GM12878 (cell line): ENCODE measurements around the gene GRHL1. TPM values are rescaled to one million over a fixed set of nuclear protein-coding genes. Genes with fewer than 3 reads are reported as not detected.

Source experiments
- ATAC-seq: fragments of 200-7000 bp; cut with Tn5 transposase; 3 replicates; pipeline ENCODE4 v1.9.1; 2020; ENCODE audit warnings: mild to moderate bottlenecking, moderate library complexity
- BruUV-seq: library from RNA; stranded (reverse); fragments of 400-500 nt; replicated peaks from 2 replicates; lab custom pipeline; 2021; lab: Mats Ljungman, UMichigan
- CTCF ChIA-PET: fragments of 300-600 bp; sonication (Branson Sonifier 250); formaldehyde crosslinking; extraction: SDS; loops from one replicate; lab custom pipeline; 2021; ENCODE audit warnings: inconsistent platforms; lab: Yijun Ruan, JAX
- POLR2A ChIA-PET: fragments of 350-600 bp; formaldehyde crosslinking; extraction: SDS; loops from one replicate; lab custom pipeline; 2021; ENCODE audit warnings: inconsistent platforms; lab: Charles Lee
- RAD21 ChIA-PET: fragments of 300-600 bp; sonication (Branson Sonifier 250); formaldehyde crosslinking; loops from one replicate; lab custom pipeline; 2023; ENCODE audit warnings: antibody characterized with exemption; ENCODE audit not compliant: unreplicated experiment; lab: Charles Lee
- SMC1A ChIA-PET: fragments of 300-600 bp; sonication (Branson Sonifier 250); formaldehyde crosslinking; loops from one replicate; lab custom pipeline; 2023; ENCODE audit not compliant: unreplicated experiment, uncharacterized antibody; lab: Charles Lee
- DNase-seq: peaks from one replicate; pipeline ENCODE4 v3.0.0-alpha.2; 2011; ENCODE audit warnings: low read depth, low spot score
- FAIRE-seq: peaks from 3 replicates; lab custom pipeline; 2011; peaks lifted over from hg19 to GRCh38; lab: Jason Lieb, UNC
- H2AFZ ChIP-seq: 2 replicates; pipeline ENCODE4 v1.6.0; 2011; ENCODE audit warnings: low read depth, low read length, control low read depth; ENCODE audit not compliant: control insufficient read depth
- H3K27ac ChIP-seq: 2 replicates; pipeline ENCODE4 v1.5.1; 2011; ENCODE audit warnings: control low read depth; ENCODE audit not compliant: control insufficient read depth, insufficient read depth
- H3K27me3 ChIP-seq, 2 experiments: replicated peaks in 1 of 2; 2 replicates each; pipeline versions ENCODE4 v1.6.0 to v1.6.1; 2011; ENCODE audit warnings: low read length in 1 of 2; ENCODE audit not compliant: control insufficient read depth in 2 of 2, insufficient read depth in 2 of 2
- H3K36me3 ChIP-seq, 2 experiments: 2 replicates each; pipeline ENCODE4 v1.5.1; 2011; ENCODE audit warnings: low read length in 1 of 2; ENCODE audit not compliant: control insufficient read depth in 2 of 2, insufficient read depth in 2 of 2
- H3K4me1 ChIP-seq: 2 replicates; pipeline ENCODE4 v1.6.1; 2011; ENCODE audit warnings: mild to moderate bottlenecking, low read length, moderate library complexity, mixed read lengths; ENCODE audit not compliant: control insufficient read depth, insufficient read depth
- H3K4me2 ChIP-seq: 2 replicates; pipeline ENCODE4 v1.6.0; 2011; ENCODE audit warnings: control low read depth; ENCODE audit not compliant: control insufficient read depth, insufficient read depth
- H3K4me3 ChIP-seq: fragments of 200-600 bp; sonication (generic); 2 replicates; pipeline ENCODE4 v1.5.1; 2016
- H3K79me2 ChIP-seq: 2 replicates; pipeline ENCODE4 v1.6.0; 2011; ENCODE audit warnings: low read length; ENCODE audit not compliant: control insufficient read depth, insufficient read depth
- H3K9ac ChIP-seq: 2 replicates; pipeline ENCODE4 v1.8.0; 2011; ENCODE audit warnings: low read length, control low read depth, mixed read lengths; ENCODE audit not compliant: control insufficient read depth, insufficient read depth
- H3K9me3 ChIP-seq: replicated peaks from 3 replicates; pipeline ENCODE4 v1.5.1; 2011; ENCODE audit warnings: mild to moderate bottlenecking, low read length; ENCODE audit not compliant: control insufficient read depth, insufficient read depth
- H4K20me1 ChIP-seq: 2 replicates; pipeline ENCODE4 v1.6.0; 2011; ENCODE audit not compliant: control insufficient read depth, insufficient read depth
- BRCA1 ChIP-seq: IDR thresholded peaks from 2 replicates; pipeline ENCODE4 v1.6.1; 2011; ENCODE audit warnings: low read depth, low read length, improper control_type of control experiment
- PBX3 ChIP-seq: IDR thresholded peaks from 2 replicates; pipeline ENCODE4 v1.6.1; 2011; ENCODE audit warnings: mild to moderate bottlenecking, low read depth, low read length, moderate library complexity; ENCODE audit not compliant: insufficient replicate concordance
- STAT1 ChIP-seq: fragments of 450-650 bp; conservative IDR thresholded peaks from 2 replicates; pipeline ENCODE4 v1.6.1; 2014; ENCODE audit warnings: antibody characterized with exemption, mild to moderate bottlenecking
- TCF3 ChIP-seq: IDR thresholded peaks from 2 replicates; pipeline ENCODE4 v1.6.1; 2012; ENCODE audit warnings: low read depth, mild to moderate bottlenecking, low read length, borderline replicate concordance; ENCODE audit not compliant: insufficient read depth
- WGBS: methylation state at CpG from one replicate; pipeline ENCODE4 v1.1.6; 2016; ENCODE audit warnings: low lambda C conversion rate; ENCODE audit not compliant: insufficient replicate concordance, insufficient coverage; ENCODE audit errors: missing lambda C conversion rate; 5-methylcytosine and 5-hydroxymethylcytosine counted together
- in situ Hi-C: fragments of 300-500 bp; cut with MboI; formaldehyde crosslinking; loops from 9 replicates; pipeline ENCODE4 v1.14.3; 2018; ENCODE audit warnings: mixed read lengths
- intact Hi-C: fragments of 100-400 bp; cut with micrococcal nuclease; formaldehyde crosslinking; loops from one replicate; pipeline ENCODE4 v1.14.2; 2022; ENCODE audit not compliant: unreplicated experiment
- polyA plus RNA-seq, 11 experiments: library from polyadenylated mRNA; depleted of rRNA in 4 of 11; unstranded in 6 of 11; stranded (reverse) in 5 of 11; fragments of >200 nt; fragmentation: Nextera tagmentation in 4 of 11; fragmentation: Illumina TruSeq in 1 of 11; extraction: Ambion mirVana in 4 of 11; extraction: Trizol in 1 of 11; gene quantifications; 1 replicate in 1 of 11; 2 replicates in 10 of 11; pipeline versions ENCODE4 v1.2.1 to v1.2.3, GENCODE V29; 2011 to 2016; ENCODE audit warnings: inconsistent platforms in 2 of 11, missing spikeins in 2 of 11, low read depth in 1 of 11
- total RNA-seq, 4 experiments: library from RNA; depleted of rRNA in 3 of 4; stranded (reverse); fragments of >200 nt in 3 of 4; fragmentation: Illumina TruSeq in 1 of 4; extraction: Trizol in 1 of 4; gene quantifications; 2 replicates each; pipeline versions ENCODE4 v1.2.1 to v1.2.3, GENCODE V29; 2013 to 2021
- TF ChIP-seq, protein P1 (sequence below): IDR thresholded peaks from 2 replicates; pipeline ENCODE4 v1.6.1; 2011; ENCODE audit warnings: borderline replicate concordance, low read depth, mild to moderate bottlenecking, moderate library complexity, low read length; ENCODE audit not compliant: insufficient read depth, poor library complexity, severe bottlenecking

Gene GRHL1
- total and polyA plus RNA-seq, 10 of the 15 experiments (the other 5 are each of a cell fraction or from before 2014, with no cell fraction given): 0.09 to 0.81 (median 0.28) TPM; not detected in 1

DNA sequence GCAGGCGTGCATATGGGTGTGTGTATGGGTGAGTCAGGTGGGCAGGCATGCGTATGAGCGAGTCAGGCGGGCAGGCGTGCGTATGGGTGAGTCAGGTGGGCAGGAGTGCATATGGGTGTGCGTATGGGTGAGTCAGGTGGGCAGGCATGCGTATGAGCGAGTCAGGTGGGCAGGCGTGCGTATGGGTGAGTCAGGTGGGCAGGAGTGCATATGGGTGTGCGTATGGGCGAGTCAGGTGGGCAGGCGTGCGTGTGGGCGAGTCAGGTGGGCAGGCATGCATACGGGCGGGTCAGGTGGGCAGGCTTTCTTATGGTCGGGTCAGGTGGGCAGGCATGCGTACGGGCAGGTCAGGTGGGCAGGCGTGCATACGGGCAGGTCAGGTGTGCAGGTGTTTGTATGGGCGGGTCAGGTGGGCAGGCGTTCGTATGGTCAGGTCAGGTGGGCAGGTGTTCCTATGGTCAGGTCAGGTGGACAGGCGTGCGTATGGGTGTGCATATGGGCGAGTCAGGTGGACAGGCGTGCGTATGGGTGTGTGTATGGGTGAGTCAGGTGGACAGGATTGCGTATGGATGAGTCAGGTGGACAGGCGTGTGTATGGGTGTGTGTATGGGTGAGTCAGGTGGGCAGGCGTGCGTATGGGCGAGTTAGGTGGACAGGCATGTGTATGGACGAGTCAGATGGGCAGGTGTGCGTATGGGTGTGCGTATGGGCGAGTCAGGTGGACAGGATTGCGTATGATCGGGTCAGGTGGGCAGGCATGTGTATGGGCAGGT, 63.1 kb downstream of the GRHL1 start:
- H3K4me2 ChIP-seq: no peak overlapping the region

More for the DNA sequence above, 63.1 kb downstream of the GRHL1 start:
- ChIA-PET SMC1A (no interaction called here), POLR2A (no interaction called here), CTCF (no interaction called here), RAD21 (no interaction called here)
- H3K9me3 ChIP-seq: peaks cover 2% of the 10 kb centered on the region; the same call in 1 of the 3 replicates
- intact Hi-C loops: no loop called here
- no TSS peak for BruUV-seq
- no peaks in the 10 kb centered on the region for H3K79me2 ChIP-seq
- DNase-seq (no peak), ATAC-seq (no peak), FAIRE-seq (no peak)
- H2AFZ ChIP-seq: no peak overlapping the region
- no peaks in the 10 kb centered on the region; a peak in 1 of 4 replicates for H3K27me3 ChIP-seq
- no peaks in the 10 kb centered on the region for H3K4me1 ChIP-seq
- TF ChIP-seq STAT1 (no peak), BRCA1 (no peak), TCF3 (0 out of 2 replicates have a peak, but pooled peaks have one; percentile 19), PBX3 (no peak)
- TF ChIP-seq, protein P1, sequence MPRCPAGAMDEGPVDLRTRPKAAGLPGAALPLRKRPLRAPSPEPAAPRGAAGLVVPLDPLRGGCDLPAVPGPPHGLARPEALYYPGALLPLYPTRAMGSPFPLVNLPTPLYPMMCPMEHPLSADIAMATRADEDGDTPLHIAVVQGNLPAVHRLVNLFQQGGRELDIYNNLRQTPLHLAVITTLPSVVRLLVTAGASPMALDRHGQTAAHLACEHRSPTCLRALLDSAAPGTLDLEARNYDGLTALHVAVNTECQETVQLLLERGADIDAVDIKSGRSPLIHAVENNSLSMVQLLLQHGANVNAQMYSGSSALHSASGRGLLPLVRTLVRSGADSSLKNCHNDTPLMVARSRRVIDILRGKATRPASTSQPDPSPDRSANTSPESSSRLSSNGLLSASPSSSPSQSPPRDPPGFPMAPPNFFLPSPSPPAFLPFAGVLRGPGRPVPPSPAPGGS: peak; percentile 81
- H3K27ac ChIP-seq: no peak overlapping the region
- no peak overlapping the region for H3K9ac ChIP-seq
- no peak overlapping the region for H3K4me3 ChIP-seq
- H3K36me3 ChIP-seq: no peaks in the 10 kb centered on the region
- in situ Hi-C loops: no loop called here
- H4K20me1 ChIP-seq: no peaks in the 10 kb centered on the region
- 86% methylated on average over 42 of the region's 42 CpGs for WGBS
